GM19324 (cell line): ENCODE data around the gene CD80.
"Not testable (repeated sequence)": the region's sequence is repeated elsewhere in the genome, so short reads cannot be mapped to it uniquely, and the experiment has no call there.

Experiments used
- ATAC-seq: cut with Tn5 transposase; IDR thresholded peaks from one replicate; pipeline ENCODE4 v1.9.1; 2021; ENCODE audit warnings: mild to moderate bottlenecking, moderate library complexity; ENCODE audit not compliant: unreplicated experiment, low FRiP score

The CD80 gene, protein sequence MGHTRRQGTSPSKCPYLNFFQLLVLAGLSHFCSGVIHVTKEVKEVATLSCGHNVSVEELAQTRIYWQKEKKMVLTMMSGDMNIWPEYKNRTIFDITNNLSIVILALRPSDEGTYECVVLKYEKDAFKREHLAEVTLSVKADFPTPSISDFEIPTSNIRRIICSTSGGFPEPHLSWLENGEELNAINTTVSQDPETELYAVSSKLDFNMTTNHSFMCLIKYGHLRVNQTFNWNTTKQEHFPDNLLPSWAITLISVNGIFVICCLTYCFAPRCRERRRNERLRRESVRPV

DNA sequence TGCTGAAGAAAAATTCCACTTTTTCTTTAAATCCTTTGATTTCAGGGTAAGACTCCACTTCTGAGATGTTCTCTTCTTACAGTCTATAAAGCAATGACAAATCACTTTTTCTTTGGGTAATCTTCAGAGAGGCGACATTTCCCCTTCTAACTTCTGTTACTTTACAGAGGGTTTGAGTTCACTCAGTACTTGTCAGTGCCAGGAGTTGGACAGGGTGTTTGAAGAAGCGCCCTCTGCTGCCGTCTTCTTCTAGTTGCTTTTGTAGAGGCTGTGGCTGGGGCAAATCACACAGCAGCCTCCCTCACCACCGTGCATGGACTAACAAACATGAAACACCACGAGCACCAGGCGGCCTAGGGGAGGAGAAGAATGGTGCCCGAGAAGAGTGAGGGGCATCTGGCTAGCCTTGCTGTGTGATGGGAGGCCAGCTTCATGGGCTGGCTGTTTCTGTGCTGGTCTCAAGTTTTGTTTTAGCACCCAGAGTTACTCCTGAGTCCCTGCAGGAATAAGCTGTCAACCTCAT lies at the start of gene CD80:
Gene CD80 (minus strand): TSS at position 174 of the 523 bp plus-strand sequence. CDS start 1,886 bp downstream, outside the sequence.
- peak; percentile 68 for ATAC-seq

- no peak for ATAC-seq
Observed at GRCh38 chr3:119608405-119609000, 49.1 kb upstream of the CD80 start.

- no peak for ATAC-seq
Observed at GRCh38 chr3:119604878-119605277, 45.5 kb upstream of the CD80 start.

- ATAC-seq, result no peak
Observed at GRCh38 chr3:119602676-119603075, 43.3 kb upstream of the CD80 start.

DNA sequence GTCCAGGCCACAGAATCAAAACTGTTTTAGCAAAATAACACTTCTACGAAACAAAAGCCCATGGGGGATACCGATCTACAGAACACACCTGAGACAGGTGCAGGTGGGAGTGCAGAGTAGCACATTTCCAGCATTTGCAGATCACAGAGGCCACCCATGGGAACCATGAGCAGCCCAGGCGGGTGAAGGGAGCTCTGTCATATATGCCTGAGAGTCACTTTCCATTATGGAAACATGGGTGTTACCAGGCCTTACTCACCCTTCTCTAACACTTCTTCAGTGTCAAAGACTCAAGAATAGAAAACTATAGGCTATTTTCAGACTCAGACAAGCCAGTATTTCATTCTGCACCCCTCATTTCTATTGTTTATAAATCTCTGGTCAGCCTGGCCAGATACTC lies 41.7 kb upstream of the CD80 start:
- peak; percentile 11 for ATAC-seq

DNA sequence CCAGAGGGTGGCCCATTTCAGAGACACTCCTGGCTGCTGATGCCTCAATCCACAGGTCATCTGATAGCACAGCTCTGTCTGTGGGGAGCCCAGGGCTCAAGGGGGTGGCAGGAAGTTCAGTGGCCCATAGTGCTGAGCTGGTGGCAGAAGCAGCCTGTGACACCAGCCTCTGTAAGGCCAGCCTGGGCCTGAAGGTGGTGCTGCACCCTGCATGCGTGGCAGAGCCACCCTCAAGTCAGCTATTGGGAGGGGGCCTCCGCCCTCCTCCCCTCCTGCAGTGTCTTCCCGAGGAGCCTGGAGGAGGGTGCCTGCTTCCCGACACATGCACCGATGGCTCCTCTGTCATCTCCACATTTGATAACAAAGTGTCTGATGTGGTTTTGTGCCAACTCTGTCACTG lies 41.3 kb upstream of the CD80 start:
- ATAC-seq, result peak; percentile 64

DNA sequence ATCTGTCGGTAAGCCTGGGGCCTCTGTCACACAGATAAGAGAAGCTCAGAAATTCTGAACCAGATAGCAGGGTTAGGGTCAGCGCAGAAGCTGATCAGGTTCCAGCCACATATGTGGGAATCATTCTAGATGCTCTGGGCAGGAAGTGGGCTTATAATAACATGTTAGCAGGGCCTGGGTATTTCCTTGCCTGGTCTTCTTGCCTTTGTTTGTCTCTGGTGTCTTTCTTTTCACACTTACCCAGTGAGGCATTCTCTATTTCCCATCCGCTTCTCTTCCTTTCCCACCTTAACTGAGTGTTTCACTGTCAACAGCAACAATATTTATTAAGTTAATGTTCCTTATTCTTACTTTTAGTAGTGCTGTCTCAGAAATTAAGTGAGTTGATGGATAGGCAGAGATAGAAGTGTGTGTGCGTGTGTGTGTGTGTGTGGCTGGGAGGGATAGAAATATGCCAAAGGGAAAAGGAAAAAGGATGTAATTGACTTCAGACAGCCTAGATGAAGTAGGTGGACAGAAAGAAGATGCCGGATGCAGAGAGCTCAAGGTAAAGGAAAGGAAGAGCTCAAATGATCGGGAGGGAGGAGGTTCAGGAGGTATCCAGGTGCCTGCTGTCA lies 40.3 kb upstream of the CD80 start:
- no peak for ATAC-seq

DNA sequence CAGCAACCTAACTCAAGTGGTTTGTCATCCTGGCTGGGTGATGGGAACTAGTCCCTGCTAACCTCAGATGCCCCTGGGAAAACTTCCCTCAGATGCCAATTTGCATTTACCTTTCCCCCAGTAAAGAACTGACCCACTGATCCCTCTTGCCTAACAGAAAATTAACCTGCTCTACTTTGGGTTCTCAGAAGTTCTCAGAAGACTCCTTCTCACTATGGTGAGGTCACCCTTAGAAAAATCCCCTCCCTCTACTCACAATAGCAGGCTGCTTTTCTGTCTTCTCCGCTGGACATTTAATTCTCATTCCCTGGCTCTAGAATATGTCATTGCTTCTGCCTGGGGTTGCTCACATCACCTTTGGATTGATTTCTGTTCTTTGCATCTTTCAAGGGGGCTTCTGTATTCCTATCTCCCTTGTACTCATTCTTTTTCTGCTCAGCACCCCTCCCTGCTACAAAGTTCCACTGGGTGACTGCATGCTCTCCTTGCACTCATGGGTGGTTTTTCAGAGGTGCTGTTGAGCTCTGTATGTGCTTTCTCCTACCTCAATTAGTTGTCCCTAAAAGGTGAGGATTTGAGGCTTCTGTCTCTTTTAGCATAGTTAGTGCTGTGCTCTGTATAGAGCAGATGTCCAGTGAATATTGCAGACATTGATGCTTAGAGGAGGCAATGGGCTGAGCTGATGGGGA lies 39.1 kb upstream of the CD80 start:
- ATAC-seq, result peak; percentile 34

GRCh38 chr3:119597548-119598288 lies 38.3 kb upstream of the CD80 start, which contains the start of gene PLA1A:
Gene PLA1A (plus strand): TSS chr3:119597885. CDS start chr3:119597914, 29 bp downstream.
- ATAC-seq, result no peak

GRCh38 chr3:119596398-119596797 lies 37.0 kb upstream of the CD80 start:
- ATAC-seq, result no peak

DNA sequence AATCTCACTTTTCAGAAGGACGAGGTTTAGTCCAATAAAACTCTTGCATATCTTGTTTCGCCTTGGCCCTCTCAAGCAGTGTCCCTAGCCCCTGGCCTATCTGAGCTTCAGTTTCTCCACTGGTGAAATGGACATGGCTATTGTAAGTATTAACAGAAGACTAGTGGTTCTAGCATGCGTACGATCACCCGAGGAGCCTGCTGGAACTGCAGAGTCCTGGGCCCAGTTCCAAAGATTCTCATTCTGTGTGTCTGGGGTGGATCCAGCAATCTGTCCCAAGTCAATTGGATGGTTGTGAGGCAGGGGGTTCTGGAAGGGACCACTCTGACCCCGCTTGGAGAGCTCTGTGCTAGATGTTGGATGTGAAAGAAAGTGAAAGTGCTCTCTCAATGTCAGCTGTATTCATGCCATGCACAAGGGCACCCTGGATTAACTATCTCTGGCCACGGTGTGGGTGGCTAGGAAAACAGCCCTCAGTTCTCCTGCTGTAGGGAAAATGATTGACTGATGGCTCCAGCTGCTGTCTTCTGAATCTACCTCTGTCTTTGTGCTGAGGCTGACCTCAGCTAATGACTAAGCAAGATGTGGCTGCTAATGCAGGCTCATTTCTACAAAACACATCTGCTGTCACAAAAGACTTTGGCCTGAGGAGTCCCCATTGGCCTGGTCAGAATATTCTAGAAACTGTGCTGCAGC lies 36.4 kb upstream of the CD80 start:
- no peak for ATAC-seq

- ATAC-seq, result not testable (repeated sequence)
Observed at GRCh38 chr3:119594929-119595328, 35.5 kb upstream of the CD80 start.

GRCh38 chr3:119594066-119594465 lies 34.7 kb upstream of the CD80 start:
- no peak for ATAC-seq

DNA sequence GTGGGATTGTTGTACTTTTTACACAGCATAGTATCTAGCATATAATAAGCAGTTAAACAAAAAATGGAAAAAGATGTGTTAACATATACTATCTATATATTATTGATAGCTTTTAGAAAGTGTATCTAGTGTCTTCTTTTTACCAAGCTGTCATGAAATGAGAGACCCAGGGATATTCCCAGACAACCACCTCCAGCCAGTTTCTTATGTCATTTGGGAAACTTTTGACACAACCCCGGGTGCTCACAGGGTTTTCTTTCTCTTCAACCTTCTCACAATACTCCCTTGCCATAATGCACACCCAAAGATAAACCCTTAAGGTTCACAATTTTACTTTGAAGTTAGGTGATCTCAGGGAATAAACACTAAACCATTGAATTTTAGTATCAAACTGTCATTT lies 33.4 kb upstream of the CD80 start:
- ATAC-seq, result no peak

DNA sequence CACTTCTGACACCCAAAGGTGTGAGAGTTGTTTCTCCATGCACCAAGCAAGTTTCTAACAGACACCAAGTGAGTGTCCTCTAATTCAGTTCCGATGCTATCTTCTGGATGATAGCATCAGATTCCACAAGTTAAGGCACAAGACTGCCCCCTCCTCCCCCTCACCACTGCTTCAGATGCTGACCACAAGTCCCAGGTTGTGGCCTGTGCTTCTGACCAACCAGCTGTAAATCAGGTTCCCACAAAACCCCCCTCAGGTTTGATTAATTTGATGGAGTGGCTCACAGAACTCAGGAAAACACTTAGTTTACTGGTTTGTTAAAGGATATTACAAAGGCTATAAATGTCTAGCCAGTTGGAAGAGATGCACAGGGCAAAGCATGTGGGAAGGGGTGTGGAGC lies 31.3 kb upstream of the CD80 start:
- ATAC-seq, result no peak

GRCh38 chr3:119589102-119589773 lies 29.8 kb upstream of the CD80 start:
- no peak for ATAC-seq

DNA sequence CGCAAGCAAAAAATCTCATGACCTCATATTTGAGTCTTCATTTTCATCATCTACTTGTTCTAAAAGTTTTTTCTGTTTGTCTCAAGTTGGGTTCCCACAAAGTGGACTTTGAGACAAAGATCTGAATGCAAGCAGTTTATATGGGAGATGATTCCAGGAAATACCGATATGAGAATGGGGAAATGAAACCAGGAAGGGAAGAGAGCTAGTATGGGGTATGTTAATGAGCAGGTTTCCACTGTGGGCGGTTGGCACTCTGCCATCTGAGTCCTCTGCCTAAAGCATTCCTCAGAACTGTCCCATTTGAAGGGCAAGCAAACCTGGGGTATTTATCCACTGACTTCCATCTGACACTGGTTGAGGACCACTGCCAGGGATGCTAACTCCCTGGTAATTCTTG lies 28.7 kb upstream of the CD80 start:
- no peak for ATAC-seq

DNA sequence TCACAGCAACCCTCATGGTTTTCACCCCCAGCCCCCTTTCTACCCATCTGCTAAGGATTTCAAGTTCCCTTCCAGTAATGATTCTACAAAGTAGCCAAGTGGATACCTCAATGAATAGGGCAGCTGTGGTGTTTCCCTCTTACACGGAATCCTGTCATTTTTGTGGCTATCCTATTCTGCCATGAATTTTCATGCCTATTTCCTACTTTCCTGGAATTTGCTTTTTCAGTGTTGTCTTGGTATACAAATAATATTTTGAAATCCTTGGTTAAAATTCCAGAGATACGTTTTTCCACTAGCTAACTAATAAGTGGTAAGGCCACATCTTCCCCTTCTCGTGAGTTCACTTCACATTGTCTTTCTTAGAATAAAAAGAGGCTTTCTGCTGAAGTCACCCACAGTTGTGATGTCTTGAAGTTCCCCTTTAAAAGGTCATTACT lies 27.3 kb upstream of the CD80 start:
- no peak for ATAC-seq
